Measurements from ENCODE around the gene ZNF608.

ZNF608 gene

GRCh38 chr5:124764992-124765611 is 18.7 kb upstream of the ZNF608 start:
- H3K9me3 ChIP-seq (ENCODE audit: insufficient read depth, low read length): no peaks in the 10 kb centered on the region
- TF ChIP-seq YY1 (IDR thresholded peaks at IDR 0.05; ENCODE audit: insufficient read depth, insufficient read length) (no peak), ZNF274 (IDR thresholded peaks at IDR 0.05; ENCODE audit: low read depth, low read length) (no peak), SUZ12 (IDR thresholded peaks at IDR 0.05; ENCODE audit: extremely low read depth, insufficient read depth, insufficient read length) (no peak)
- no peaks in the 10 kb centered on the region for H3K4me1 ChIP-seq (ENCODE audit: insufficient read depth, insufficient read length)
- DNase-seq (ENCODE audit: low read depth, low spot score): no peak
- no peaks in the 10 kb centered on the region for H3K36me3 ChIP-seq (ENCODE audit: insufficient read depth, insufficient read length, low read length)
- no peak overlapping the region for H3K4me3 ChIP-seq (ENCODE audit: insufficient read length, low read depth)
- no peaks in the 10 kb centered on the region for H3K27me3 ChIP-seq (ENCODE audit: insufficient read depth, insufficient read length)
- H3K9ac ChIP-seq (ENCODE audit: insufficient read length, low read depth): no peak overlapping the region

- no peaks in the 10 kb centered on the region for H3K36me3 ChIP-seq (ENCODE audit: insufficient read depth, insufficient read length, low read length)
- no peaks in the 10 kb centered on the region for H3K4me1 ChIP-seq (ENCODE audit: insufficient read depth, insufficient read length)
- H3K4me3 ChIP-seq (ENCODE audit: insufficient read length, low read depth): no peak overlapping the region
- no peak overlapping the region for H3K9ac ChIP-seq (ENCODE audit: insufficient read length, low read depth)
- no peaks in the 10 kb centered on the region for H3K9me3 ChIP-seq (ENCODE audit: insufficient read depth, low read length)
- H3K27me3 ChIP-seq (ENCODE audit: insufficient read depth, insufficient read length): no peaks in the 10 kb centered on the region
- no peak for TF ChIP-seq ZNF274 (IDR thresholded peaks at IDR 0.05; ENCODE audit: low read depth, low read length)
- TF ChIP-seq SUZ12 (IDR thresholded peaks at IDR 0.05; ENCODE audit: extremely low read depth, insufficient read depth, insufficient read length): no peak
- TF ChIP-seq YY1 (IDR thresholded peaks at IDR 0.05; ENCODE audit: insufficient read depth, insufficient read length): no peak
- no peak for DNase-seq (ENCODE audit: low read depth, low spot score)
Observed at GRCh38 chr5:124764585-124764984, 18.1 kb upstream of the ZNF608 start.

DNA sequence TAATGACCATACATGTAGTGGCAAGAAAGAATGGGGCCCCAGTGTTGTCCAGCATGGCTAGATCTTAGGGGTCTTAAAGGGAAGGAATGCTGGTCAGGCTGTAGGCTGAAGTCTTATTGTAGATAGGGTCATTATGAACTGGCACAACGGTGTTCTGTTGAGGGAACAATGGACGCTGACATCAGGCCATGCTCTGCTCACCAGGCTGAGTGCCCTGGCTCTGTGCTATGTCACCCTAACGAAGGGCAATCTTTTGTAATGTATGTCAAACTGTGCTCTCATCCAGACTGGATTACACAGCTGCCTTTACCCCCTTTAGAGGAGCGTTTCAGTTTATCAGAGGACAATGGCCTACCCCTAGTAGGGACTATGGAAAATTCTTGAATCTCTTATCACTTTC is 14.6 kb upstream of the ZNF608 start:
- H3K4me1 ChIP-seq (ENCODE audit: insufficient read depth, insufficient read length): no peaks in the 10 kb centered on the region
- no peak overlapping the region for H3K9ac ChIP-seq (ENCODE audit: insufficient read length, low read depth)
- TF ChIP-seq YY1 (IDR thresholded peaks at IDR 0.05; ENCODE audit: insufficient read depth, insufficient read length) (no peak), SUZ12 (IDR thresholded peaks at IDR 0.05; ENCODE audit: extremely low read depth, insufficient read depth, insufficient read length) (no peak), ZNF274 (IDR thresholded peaks at IDR 0.05; ENCODE audit: low read depth, low read length) (no peak)
- no peaks in the 10 kb centered on the region for H3K9me3 ChIP-seq (ENCODE audit: insufficient read depth, low read length)
- no peaks in the 10 kb centered on the region for H3K36me3 ChIP-seq (ENCODE audit: insufficient read depth, insufficient read length, low read length)
- no peak for DNase-seq (ENCODE audit: low read depth, low spot score)
- H3K4me3 ChIP-seq (ENCODE audit: insufficient read length, low read depth): no peak overlapping the region
- no peaks in the 10 kb centered on the region for H3K27me3 ChIP-seq (ENCODE audit: insufficient read depth, insufficient read length)

GRCh38 chr5:124760608-124761007 is 14.2 kb upstream of the ZNF608 start:
- TF ChIP-seq SUZ12 (IDR thresholded peaks at IDR 0.05; ENCODE audit: extremely low read depth, insufficient read depth, insufficient read length) (no peak), ZNF274 (IDR thresholded peaks at IDR 0.05; ENCODE audit: low read depth, low read length) (no peak), YY1 (IDR thresholded peaks at IDR 0.05; ENCODE audit: insufficient read depth, insufficient read length) (no peak)
- H3K4me1 ChIP-seq (ENCODE audit: insufficient read depth, insufficient read length): no peaks in the 10 kb centered on the region
- no peaks in the 10 kb centered on the region for H3K27me3 ChIP-seq (ENCODE audit: insufficient read depth, insufficient read length)
- no peaks in the 10 kb centered on the region for H3K36me3 ChIP-seq (ENCODE audit: insufficient read depth, insufficient read length, low read length)
- no peak for DNase-seq (ENCODE audit: low read depth, low spot score)
- no peak overlapping the region for H3K4me3 ChIP-seq (ENCODE audit: insufficient read length, low read depth)
- no peaks in the 10 kb centered on the region for H3K9me3 ChIP-seq (ENCODE audit: insufficient read depth, low read length)
- no peak overlapping the region for H3K9ac ChIP-seq (ENCODE audit: insufficient read length, low read depth)

DNA sequence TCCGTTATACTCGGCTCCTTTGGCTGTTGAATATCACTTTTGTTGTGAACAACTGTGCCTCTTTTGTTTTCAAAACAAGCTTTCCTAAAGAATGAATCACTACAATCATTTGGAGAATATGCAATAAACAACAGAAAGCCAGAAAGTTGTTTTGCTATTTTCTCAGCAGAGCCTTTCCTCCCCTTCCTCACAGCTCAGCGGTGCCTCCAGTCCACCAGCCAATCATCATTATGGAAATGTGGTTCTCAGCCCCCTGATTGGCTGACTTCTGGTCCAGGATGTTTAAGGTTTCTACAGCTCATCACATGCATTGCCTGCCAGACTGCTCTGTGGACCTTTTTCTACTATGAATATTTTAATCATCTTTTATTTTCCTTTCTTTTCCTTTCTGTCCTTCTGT is 9.1 kb upstream of the ZNF608 start:
- Histone ChIP-seq H3K36me3 (ENCODE audit: insufficient read depth, insufficient read length, low read length) (no peaks in the 10 kb centered on the region), H3K9ac (ENCODE audit: insufficient read length, low read depth) (no peak overlapping the region), H3K27me3 (ENCODE audit: insufficient read depth, insufficient read length) (no peaks in the 10 kb centered on the region), H3K4me3 (ENCODE audit: insufficient read length, low read depth) (no peak overlapping the region), H3K4me1 (ENCODE audit: insufficient read depth, insufficient read length) (peaks cover 2% of the 10 kb centered on the region), H3K9me3 (ENCODE audit: insufficient read depth, low read length) (no peaks in the 10 kb centered on the region)
- DNase-seq (ENCODE audit: low read depth, low spot score): no peak
- TF ChIP-seq YY1 (IDR thresholded peaks at IDR 0.05; ENCODE audit: insufficient read depth, insufficient read length) (no peak), ZNF274 (IDR thresholded peaks at IDR 0.05; ENCODE audit: low read depth, low read length) (no peak), SUZ12 (IDR thresholded peaks at IDR 0.05; ENCODE audit: extremely low read depth, insufficient read depth, insufficient read length) (no peak)

GRCh38 chr5:124755041-124755440 is 8.6 kb upstream of the ZNF608 start:
- Histone ChIP-seq H3K4me3 (ENCODE audit: insufficient read length, low read depth) (no peak overlapping the region), H3K9ac (ENCODE audit: insufficient read length, low read depth) (no peak overlapping the region), H3K27me3 (ENCODE audit: insufficient read depth, insufficient read length) (no peaks in the 10 kb centered on the region), H3K4me1 (ENCODE audit: insufficient read depth, insufficient read length) (peaks cover 2% of the 10 kb centered on the region), H3K9me3 (ENCODE audit: insufficient read depth, low read length) (no peaks in the 10 kb centered on the region), H3K36me3 (ENCODE audit: insufficient read depth, insufficient read length, low read length) (no peaks in the 10 kb centered on the region)
- DNase-seq (ENCODE audit: low read depth, low spot score): no peak
- TF ChIP-seq YY1 (IDR thresholded peaks at IDR 0.05; ENCODE audit: insufficient read depth, insufficient read length) (no peak), SUZ12 (IDR thresholded peaks at IDR 0.05; ENCODE audit: extremely low read depth, insufficient read depth, insufficient read length) (no peak), ZNF274 (IDR thresholded peaks at IDR 0.05; ENCODE audit: low read depth, low read length) (no peak)

- DNase-seq (ENCODE audit: low read depth, low spot score): no peak
- H3K9ac ChIP-seq (ENCODE audit: insufficient read length, low read depth): no peak overlapping the region
- TF ChIP-seq ZNF274 (IDR thresholded peaks at IDR 0.05; ENCODE audit: low read depth, low read length): no peak
- TF ChIP-seq SUZ12 (IDR thresholded peaks at IDR 0.05; ENCODE audit: extremely low read depth, insufficient read depth, insufficient read length): no peak
- no peak for TF ChIP-seq YY1 (IDR thresholded peaks at IDR 0.05; ENCODE audit: insufficient read depth, insufficient read length)
- H3K4me1 ChIP-seq (ENCODE audit: insufficient read depth, insufficient read length): peaks cover 2% of the 10 kb centered on the region
- no peaks in the 10 kb centered on the region for H3K27me3 ChIP-seq (ENCODE audit: insufficient read depth, insufficient read length)
- no peaks in the 10 kb centered on the region for H3K36me3 ChIP-seq (ENCODE audit: insufficient read depth, insufficient read length, low read length)
- no peak overlapping the region for H3K4me3 ChIP-seq (ENCODE audit: insufficient read length, low read depth)
- no peaks in the 10 kb centered on the region for H3K9me3 ChIP-seq (ENCODE audit: insufficient read depth, low read length)
Observed at GRCh38 chr5:124754206-124754927, 7.9 kb upstream of the ZNF608 start.
